AG04449 (cell line): ENCODE data around the gene MEGF9.
"Not testable (repeated sequence)": the region's sequence is repeated elsewhere in the genome, so short reads cannot be mapped to it uniquely, and the experiment has no call there.

ENCODE experiments used
- CTCF ChIA-PET: fragments of 350-600 bp; formaldehyde crosslinking; extraction: SDS; loops from one replicate; lab custom pipeline; 2021; ENCODE audit warnings: antibody characterized with exemption; lab: Yijun Ruan, JAX
- POLR2A ChIA-PET: fragments of 400-600, 350-600 bp; formaldehyde crosslinking; extraction: SDS; loops from one replicate; lab custom pipeline; 2020; ENCODE audit warnings: antibody characterized with exemption, inconsistent platforms; lab: Yijun Ruan, JAX
- DNase-seq: peaks from one replicate; pipeline ENCODE4 v3.0.0-alpha.2; 2010; ENCODE audit warnings: low read depth, low spot score
- H3K4me3 ChIP-seq: 2 replicates; pipeline ENCODE4 v1.5.1; 2011; ENCODE audit warnings: low read depth, mild to moderate bottlenecking, control low read depth, low read length
- CTCF ChIP-seq: IDR thresholded peaks from one replicate; pipeline ENCODE4 v1.5.1; 2011; ENCODE audit warnings: mild to moderate bottlenecking, moderate library complexity, low read length, control low read depth, inconsistent platforms; ENCODE audit not compliant: insufficient read depth; ENCODE audit errors: missing control alignments

MEGF9 gene

GRCh38 chr9:120640380-120640779 lies 73.9 kb downstream of the MEGF9 start:
- ChIA-PET CTCF (no interaction called here), POLR2A (no interaction called here)
- no peak for TF ChIP-seq CTCF
- H3K4me3 ChIP-seq, result no peak overlapping the region
- no peak for DNase-seq

- no peak for DNase-seq
- no peak overlapping the region for H3K4me3 ChIP-seq
- ChIA-PET POLR2A (no interaction called here), CTCF (interaction anchor here (0.7 kb wide), 1 partner anchor 13 kb away, joined by 3 read pairs; no protein-coding TSS in a partner anchor)
- no peak for TF ChIP-seq CTCF
Observed at GRCh38 chr9:120637919-120638318, 76.4 kb downstream of the MEGF9 start.

GRCh38 chr9:120636194-120636957 lies 77.9 kb downstream of the MEGF9 start:
- H3K4me3 ChIP-seq, result no peak overlapping the region
- ChIA-PET CTCF (no interaction called here), POLR2A (no interaction called here)
- TF ChIP-seq CTCF, result no peak
- DNase-seq, result no peak

- POLR2A ChIA-PET, result no interaction called here
- DNase-seq, result no peak
- TF ChIP-seq CTCF, result no peak
- no peak overlapping the region for H3K4me3 ChIP-seq
- CTCF ChIA-PET, result no interaction called here
Observed at GRCh38 chr9:120635011-120635410, 79.3 kb downstream of the MEGF9 start.

- CTCF ChIA-PET, result interaction anchor here (2.4 kb wide), 1 partner anchor 8 kb away, joined by 6 read pairs; no protein-coding TSS in a partner anchor
- POLR2A ChIA-PET, result no interaction called here
- no peak for DNase-seq
- no peak overlapping the region for H3K4me3 ChIP-seq
- TF ChIP-seq CTCF, result no peak
Observed at GRCh38 chr9:120630333-120630732, 83.9 kb downstream of the MEGF9 start.

GRCh38 chr9:120628925-120629497 lies 85.3 kb downstream of the MEGF9 start:
- CTCF ChIA-PET, result interaction anchor here (2.1 kb wide), 1 partner anchor 9 kb away, joined by 13 read pairs; no protein-coding TSS in a partner anchor
- POLR2A ChIA-PET, DNase-seq, H3K4me3 ChIP-seq: not testable (repeated sequence)
